DMS53 treated with DMSO at 0.1 percent for 48 hours (cell line): ENCODE results near the gene IDH2.
"Not testable (repeated sequence)": the region's sequence is repeated elsewhere in the genome, so short reads cannot be mapped to it uniquely, and the experiment has no call there.

ENCODE experiments used
- DNase-seq: peaks from one replicate; lab custom pipeline; 2025; ENCODE audit not compliant: unreplicated experiment; lab: John Stamatoyannopoulos, UW

IDH2 gene

GRCh38 chr15:90115783-90116182 is 13.5 kb upstream of the IDH2 start:
- DNase-seq = no peak

GRCh38 chr15:90114451-90114901 is 12.2 kb upstream of the IDH2 start:
- no peak for DNase-seq

- DNase-seq = no peak
Measured at GRCh38 chr15:90113166-90113565, 10.9 kb upstream of the IDH2 start.

GRCh38 chr15:90109163-90109751 is 7.0 kb upstream of the IDH2 start:
- DNase-seq = not testable (repeated sequence)

- not testable (repeated sequence) for DNase-seq
Measured at GRCh38 chr15:90108038-90108437, 5.8 kb upstream of the IDH2 start.

- DNase-seq = peak; percentile 65
Measured at GRCh38 chr15:90106522-90107117, 4.4 kb upstream of the IDH2 start.

- DNase-seq = no peak
Measured at GRCh38 chr15:90105521-90105920, 3.3 kb upstream of the IDH2 start.

GRCh38 chr15:90104551-90104950 is 2.3 kb upstream of the IDH2 start:
- DNase-seq = no peak

GRCh38 chr15:90103701-90104329 is 1.5 kb upstream of the IDH2 start:
- peak; percentile 90 for DNase-seq

- DNase-seq = no peak
Measured at GRCh38 chr15:90101130-90101968, 919 bp downstream of the IDH2 start.

- no peak for DNase-seq
Measured at GRCh38 chr15:90099868-90100831, 2.1 kb downstream of the IDH2 start.

GRCh38 chr15:90099072-90099867 is 3.0 kb downstream of the IDH2 start:
- DNase-seq = no peak

- DNase-seq = no peak
Measured at GRCh38 chr15:90097475-90097874, 4.8 kb downstream of the IDH2 start.

- peak; percentile 91 for DNase-seq
Measured at GRCh38 chr15:90095521-90095959, 6.7 kb downstream of the IDH2 start.

GRCh38 chr15:90091156-90091931 is 10.9 kb downstream of the IDH2 start:
- no peak for DNase-seq

- no peak for DNase-seq
Measured at GRCh38 chr15:90090226-90090848, 11.9 kb downstream of the IDH2 start.

- DNase-seq = no peak
Measured at GRCh38 chr15:90087454-90088154, 14.7 kb downstream of the IDH2 start.

- DNase-seq = no peak
Measured at GRCh38 chr15:90086868-90087268, 15.4 kb downstream of the IDH2 start.
